Activated T-cell treated with anti-CD3 and anti-CD28 coated beads, Interleukin-2, amount 50 U/mL, for 24 hours (primary cell): Measurements from ENCODE around the gene SALL1.

Experiments used
- DNase-seq: peaks from one replicate; pipeline ENCODE4 v3.0.0-alpha.2; 2020
- H3K27ac Mint-ChIP-seq: 2 replicates; pipeline ENCODE4 v1.8.0; 2020; ENCODE audit warnings: mild to moderate bottlenecking, mixed read lengths
- H3K27me3 Mint-ChIP-seq: 2 replicates; pipeline ENCODE4 v1.8.0; 2020; ENCODE audit warnings: mixed read lengths
- H3K36me3 Mint-ChIP-seq: 2 replicates; pipeline ENCODE4 v1.8.0; 2020; ENCODE audit warnings: low read depth, mixed read lengths
- H3K4me1 Mint-ChIP-seq: 2 replicates; pipeline ENCODE4 v1.8.0; 2020; ENCODE audit warnings: low read depth, mixed read lengths
- H3K4me3 Mint-ChIP-seq: 2 replicates; pipeline ENCODE4 v1.8.0; 2020; ENCODE audit warnings: mild to moderate bottlenecking, moderate library complexity, mixed read lengths
- H3K9me3 Mint-ChIP-seq: 2 replicates; pipeline ENCODE4 v1.8.0; 2020; ENCODE audit warnings: mixed read lengths

Gene SALL1

GRCh38 chr16:51151961-51152663, 1.0 kb upstream of the SALL1 start:
- H3K36me3 Mint-ChIP-seq, result no peaks in the 10 kb centered on the region
- DNase-seq, result no peak
- peaks cover 83% of the 10 kb centered on the region for H3K27me3 Mint-ChIP-seq
- H3K27ac Mint-ChIP-seq, result no peak overlapping the region
- H3K4me3 Mint-ChIP-seq, result no peak overlapping the region
- H3K4me1 Mint-ChIP-seq, result peaks cover 10% of the 10 kb centered on the region
- H3K9me3 Mint-ChIP-seq, result no peaks in the 10 kb centered on the region

DNA sequence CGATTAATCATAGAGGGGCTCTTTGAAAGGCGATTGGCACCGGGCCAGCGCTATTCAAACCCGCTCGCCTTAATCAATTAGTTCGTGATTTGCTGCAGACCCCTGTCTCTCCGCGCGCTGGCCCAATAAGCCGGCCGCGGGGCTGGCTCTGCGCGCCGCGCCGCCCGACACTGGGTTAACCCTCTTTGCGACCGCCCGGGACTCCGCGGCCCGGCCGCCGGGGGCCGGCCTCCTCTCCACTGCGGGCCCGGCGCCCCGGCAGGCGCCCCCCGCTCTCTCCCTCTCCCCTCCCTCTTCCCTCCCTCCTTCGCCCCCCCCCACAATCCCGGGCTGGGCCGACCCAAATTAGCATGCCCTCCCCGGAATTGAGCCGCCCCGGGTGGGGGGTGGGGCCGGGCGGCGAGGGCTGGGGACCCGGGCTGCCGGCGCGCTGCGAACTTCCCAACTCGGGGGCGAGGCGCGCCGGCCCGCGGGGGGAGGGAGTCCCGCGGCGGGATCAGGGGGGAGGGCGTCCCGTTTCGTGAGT, 428 bp upstream of the SALL1 start:
- H3K9me3 Mint-ChIP-seq, result no peaks in the 10 kb centered on the region
- H3K4me1 Mint-ChIP-seq, result peaks cover 10% of the 10 kb centered on the region
- DNase-seq, result no peak
- H3K36me3 Mint-ChIP-seq, result no peaks in the 10 kb centered on the region
- H3K27me3 Mint-ChIP-seq, result peaks cover 82% of the 10 kb centered on the region
- no peak overlapping the region for H3K27ac Mint-ChIP-seq
- H3K4me3 Mint-ChIP-seq, result no peak overlapping the region

DNA sequence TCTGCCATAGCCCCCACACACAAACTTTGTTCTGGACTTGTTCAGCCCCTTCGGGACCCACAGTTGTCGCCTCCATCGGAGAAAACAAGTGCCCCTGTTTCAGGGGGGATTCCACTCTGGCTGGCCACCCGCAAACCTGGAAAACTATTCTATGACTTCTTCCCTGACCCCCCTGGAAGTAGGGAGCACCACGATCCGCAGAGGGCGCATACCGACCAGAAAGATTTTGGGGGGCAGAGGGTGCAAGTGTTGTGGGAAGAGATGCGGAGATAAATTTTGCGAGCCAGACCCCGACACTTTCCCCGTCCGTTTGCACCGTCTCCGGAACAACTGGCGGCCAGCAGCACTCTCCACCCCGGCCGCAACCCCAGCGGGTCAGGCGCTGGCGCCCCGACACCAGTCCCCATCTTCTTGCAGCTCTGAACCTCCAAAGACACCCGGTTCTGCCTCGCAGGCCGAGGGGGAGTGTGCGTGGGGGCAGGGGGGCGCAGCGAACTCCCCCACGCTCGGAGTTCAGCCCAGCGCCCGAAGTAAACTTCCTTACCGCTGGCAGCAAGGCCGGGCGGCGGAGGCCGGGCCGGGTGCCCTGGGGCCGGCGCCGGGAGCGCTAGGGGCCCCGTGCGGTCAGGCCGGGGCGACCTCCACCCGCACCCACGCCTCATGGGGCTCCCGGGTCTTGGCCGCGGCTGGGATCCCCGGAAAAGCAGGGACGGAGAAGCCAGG, 744 bp downstream of the SALL1 start:
- Mint-ChIP-seq H3K4me3 (no peak overlapping the region), H3K4me1 (peaks cover 10% of the 10 kb centered on the region)

DNA sequence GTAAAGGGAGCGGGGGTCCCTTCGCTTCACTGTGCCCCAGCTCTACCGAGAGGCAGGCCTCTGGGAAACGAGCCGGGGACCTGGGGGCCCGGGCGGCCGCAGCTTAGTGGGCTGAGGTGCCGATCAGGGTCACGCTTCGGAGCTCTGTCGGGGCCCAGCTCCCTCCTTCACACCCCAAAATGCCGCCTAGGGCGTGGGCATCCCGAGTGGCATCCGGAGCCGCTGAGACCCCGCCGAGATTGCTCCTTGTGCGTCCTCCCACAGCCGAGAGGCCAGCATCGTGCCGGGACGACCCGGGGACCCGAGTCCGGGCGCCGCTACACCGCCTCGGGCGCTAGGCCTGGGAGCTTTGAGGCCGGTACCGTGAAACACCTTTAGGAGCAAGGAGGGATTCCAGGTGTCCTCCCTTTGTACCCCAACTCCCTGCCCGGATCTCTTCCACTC, 1.3 kb downstream of the SALL1 start:
- Mint-ChIP-seq H3K36me3 (no peaks in the 10 kb centered on the region), H3K4me3 (no peak overlapping the region), H3K9me3 (no peaks in the 10 kb centered on the region), H3K27ac (no peak overlapping the region), H3K4me1 (peaks cover 7% of the 10 kb centered on the region), H3K27me3 (peaks cover 80% of the 10 kb centered on the region)
- no peak for DNase-seq

More for the DNA sequence above, 744 bp downstream of the SALL1 start:
- Mint-ChIP-seq H3K9me3 (no peaks in the 10 kb centered on the region), H3K27me3 (peaks cover 80% of the 10 kb centered on the region), H3K27ac (no peak overlapping the region), H3K36me3 (no peaks in the 10 kb centered on the region)
- no peak for DNase-seq

GRCh38 chr16:51149251-51149661, 1.8 kb downstream of the SALL1 start:
- H3K4me1 Mint-ChIP-seq, result peaks cover 7% of the 10 kb centered on the region
- peaks cover 76% of the 10 kb centered on the region for H3K27me3 Mint-ChIP-seq
- H3K36me3 Mint-ChIP-seq, result no peaks in the 10 kb centered on the region
- no peak for DNase-seq
- no peaks in the 10 kb centered on the region for H3K9me3 Mint-ChIP-seq
- no peak overlapping the region for H3K4me3 Mint-ChIP-seq
- H3K27ac Mint-ChIP-seq, result no peak overlapping the region

DNA sequence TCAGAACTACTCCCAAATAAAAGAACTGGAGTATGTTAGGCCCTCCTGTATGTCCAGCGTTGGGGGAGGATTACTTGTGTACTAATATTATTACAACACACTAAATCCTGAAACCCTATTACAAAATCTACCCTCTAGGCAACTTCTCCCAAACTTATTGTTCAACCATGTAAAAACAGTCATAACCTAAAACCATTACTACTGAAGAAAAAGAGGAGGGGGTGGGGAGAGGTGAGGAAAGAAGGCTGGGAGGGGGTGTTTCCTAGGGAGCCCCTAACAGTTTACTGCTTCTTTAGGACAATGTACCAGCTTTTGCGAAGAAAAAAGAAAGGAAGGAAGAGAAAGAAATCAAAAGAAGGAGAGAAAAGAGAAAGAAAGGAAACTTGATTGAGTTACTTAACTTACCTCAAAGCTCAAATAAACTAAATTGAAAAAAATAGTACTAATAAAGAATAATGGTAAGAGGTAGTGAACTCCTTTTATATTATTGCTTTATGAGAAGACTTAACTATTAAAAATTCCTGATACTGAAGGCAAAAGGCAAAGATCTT, 2.3 kb downstream of the SALL1 start:
- H3K27ac Mint-ChIP-seq, result no peak overlapping the region
- H3K27me3 Mint-ChIP-seq, result peaks cover 71% of the 10 kb centered on the region
- no peaks in the 10 kb centered on the region for H3K36me3 Mint-ChIP-seq
- no peak for DNase-seq
- no peak overlapping the region for H3K4me3 Mint-ChIP-seq
- H3K9me3 Mint-ChIP-seq, result no peaks in the 10 kb centered on the region
- H3K4me1 Mint-ChIP-seq, result peaks cover 6% of the 10 kb centered on the region

GRCh38 chr16:51147776-51148677, 3.0 kb downstream of the SALL1 start:
- H3K9me3 Mint-ChIP-seq, result no peaks in the 10 kb centered on the region
- peaks cover 64% of the 10 kb centered on the region for H3K27me3 Mint-ChIP-seq
- H3K36me3 Mint-ChIP-seq, result no peaks in the 10 kb centered on the region
- DNase-seq, result no peak
- H3K4me1 Mint-ChIP-seq, result peaks cover 4% of the 10 kb centered on the region
- H3K4me3 Mint-ChIP-seq, result no peak overlapping the region
- no peak overlapping the region for H3K27ac Mint-ChIP-seq

DNA sequence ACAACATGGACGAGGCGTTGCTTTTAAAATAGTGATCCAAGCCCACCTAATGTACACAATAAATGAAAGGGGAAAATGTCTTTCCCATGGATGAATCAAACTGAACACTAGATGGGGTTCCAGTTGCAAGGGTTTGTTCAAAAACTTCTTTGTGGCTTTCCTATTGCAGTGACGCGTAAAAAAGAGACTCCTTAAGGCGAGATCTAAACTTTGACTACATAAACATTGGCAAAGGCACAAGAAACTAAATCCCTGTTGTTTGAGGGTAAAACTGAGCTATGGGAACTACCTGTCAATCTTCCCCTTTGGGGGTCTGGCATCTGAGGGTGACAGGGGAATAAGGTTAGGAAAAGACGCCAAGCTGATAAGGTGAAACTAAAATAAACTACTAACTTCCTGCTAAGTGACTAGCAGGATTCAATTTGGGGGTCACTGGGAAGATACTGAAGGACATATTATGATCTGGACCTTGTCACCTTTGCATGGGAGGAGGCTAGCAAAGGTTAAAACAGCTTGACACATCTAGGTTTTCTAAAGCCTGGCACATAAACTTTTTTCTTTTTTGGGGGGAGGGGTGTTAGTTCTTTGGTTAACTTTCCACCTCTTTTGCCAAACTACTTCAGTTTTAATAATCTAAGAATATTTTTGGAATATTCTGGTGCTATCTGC, 4.7 kb downstream of the SALL1 start:
- Mint-ChIP-seq H3K4me1 (peaks cover 2% of the 10 kb centered on the region), H3K27ac (no peak overlapping the region), H3K36me3 (no peaks in the 10 kb centered on the region), H3K27me3 (peaks cover 62% of the 10 kb centered on the region), H3K4me3 (no peak overlapping the region), H3K9me3 (no peaks in the 10 kb centered on the region)
- no peak for DNase-seq

GRCh38 chr16:51144203-51144602, 6.9 kb downstream of the SALL1 start:
- Mint-ChIP-seq H3K36me3 (no peaks in the 10 kb centered on the region), H3K9me3 (peaks cover 4% of the 10 kb centered on the region), H3K4me3 (no peak overlapping the region), H3K27me3 (peaks cover 48% of the 10 kb centered on the region), H3K4me1 (no peaks in the 10 kb centered on the region), H3K27ac (no peak overlapping the region)
- no peak for DNase-seq

- no peak overlapping the region for H3K4me3 Mint-ChIP-seq
- H3K27ac Mint-ChIP-seq, result no peak overlapping the region
- peaks cover 40% of the 10 kb centered on the region for H3K27me3 Mint-ChIP-seq
- no peaks in the 10 kb centered on the region for H3K36me3 Mint-ChIP-seq
- no peaks in the 10 kb centered on the region for H3K4me1 Mint-ChIP-seq
- DNase-seq, result no peak
- H3K9me3 Mint-ChIP-seq, result peaks cover 4% of the 10 kb centered on the region
These were observed 7.7 kb downstream of the SALL1 start for GRCh38 chr16:51143196-51143977.

GRCh38 chr16:51141541-51141940, 9.5 kb downstream of the SALL1 start:
- no peaks in the 10 kb centered on the region for H3K4me1 Mint-ChIP-seq

GRCh38 chr16:51141106-51141505, 10.0 kb downstream of the SALL1 start:
- H3K36me3 Mint-ChIP-seq, result no peaks in the 10 kb centered on the region
- H3K9me3 Mint-ChIP-seq, result peaks cover 4% of the 10 kb centered on the region
- DNase-seq, result no peak
- no peak overlapping the region for H3K4me3 Mint-ChIP-seq
- peaks cover 24% of the 10 kb centered on the region for H3K27me3 Mint-ChIP-seq
- H3K4me1 Mint-ChIP-seq, result no peaks in the 10 kb centered on the region
- H3K27ac Mint-ChIP-seq, result no peak overlapping the region

More at GRCh38 chr16:51141541-51141940, 9.5 kb downstream of the SALL1 start:
- no peak overlapping the region for H3K4me3 Mint-ChIP-seq
- H3K9me3 Mint-ChIP-seq, result peaks cover 4% of the 10 kb centered on the region
- peaks cover 29% of the 10 kb centered on the region for H3K27me3 Mint-ChIP-seq
- H3K27ac Mint-ChIP-seq, result no peak overlapping the region
- no peaks in the 10 kb centered on the region for H3K36me3 Mint-ChIP-seq
- DNase-seq, result no peak

DNA sequence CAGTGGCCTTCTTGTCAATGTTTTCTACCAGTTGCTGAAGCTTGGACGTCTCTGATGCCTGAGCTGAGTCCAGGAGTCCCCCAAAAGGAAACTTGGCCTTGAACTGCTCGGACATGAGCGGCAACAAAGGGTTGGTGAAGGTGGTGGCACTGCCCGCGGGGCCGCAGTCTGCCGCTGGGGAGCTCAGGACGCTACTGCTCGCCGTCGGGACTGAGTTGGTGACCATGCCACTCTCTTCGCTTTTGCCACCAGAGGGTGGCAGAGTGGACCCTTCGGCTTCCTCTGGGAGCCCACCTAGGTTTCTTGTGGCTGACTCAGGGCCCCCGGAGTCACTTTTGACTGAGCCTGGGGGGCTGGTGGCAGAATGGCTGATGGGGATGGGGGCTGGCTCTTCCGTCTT, 11.0 kb downstream of the SALL1 start:
- H3K4me3 Mint-ChIP-seq, result no peak overlapping the region
- H3K9me3 Mint-ChIP-seq, result peaks cover 5% of the 10 kb centered on the region
- peaks cover 26% of the 10 kb centered on the region for H3K27me3 Mint-ChIP-seq
- no peaks in the 10 kb centered on the region for H3K4me1 Mint-ChIP-seq
- no peak overlapping the region for H3K27ac Mint-ChIP-seq
- no peaks in the 10 kb centered on the region for H3K36me3 Mint-ChIP-seq
- no peak for DNase-seq
